OCI-LY1 (cell line): Measurements from ENCODE around the gene RPAIN.

Source experiments
- EZH2 ChIP-seq: fragments of 200-600 bp; sonication (generic), shearing (Covaris generic); IDR thresholded peaks from 2 replicates; pipeline ENCODE4 v1.8.0; 2017; ENCODE audit warnings: borderline replicate concordance, mixed run types, mild to moderate bottlenecking, antibody characterized with exemption, low read length, moderate library complexity, mixed read lengths
- TF ChIP-seq, protein P1 (sequence below): fragments of 200-600 bp; sonication (generic), shearing (Covaris generic); IDR thresholded peaks from 2 replicates; pipeline ENCODE4 v1.5.1; 2017; ENCODE audit warnings: mild to moderate bottlenecking, antibody characterized with exemption, low read length, moderate library complexity, mixed read lengths

DNA sequence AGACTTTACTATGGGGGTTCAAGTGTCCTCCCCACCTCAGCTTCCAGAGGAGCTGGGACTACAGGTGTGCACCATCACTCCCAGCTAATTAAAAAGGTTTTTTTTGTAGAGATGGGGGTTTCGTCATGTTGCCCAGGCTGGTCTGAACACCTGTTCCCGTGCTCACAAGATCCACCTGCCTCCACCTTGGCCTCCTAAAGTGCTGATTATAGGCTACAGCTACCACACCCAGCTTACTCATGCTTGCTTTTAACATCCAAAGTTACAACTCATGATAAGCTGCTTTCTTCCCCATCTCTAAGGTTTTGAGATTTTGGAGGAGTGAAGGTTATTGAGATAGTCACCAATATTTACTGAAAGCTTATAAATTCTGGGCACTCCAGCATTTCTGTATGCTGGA lies 3.1 kb upstream of the RPAIN start:
- no peak for TF ChIP-seq EZH2
- TF ChIP-seq, protein P1, sequence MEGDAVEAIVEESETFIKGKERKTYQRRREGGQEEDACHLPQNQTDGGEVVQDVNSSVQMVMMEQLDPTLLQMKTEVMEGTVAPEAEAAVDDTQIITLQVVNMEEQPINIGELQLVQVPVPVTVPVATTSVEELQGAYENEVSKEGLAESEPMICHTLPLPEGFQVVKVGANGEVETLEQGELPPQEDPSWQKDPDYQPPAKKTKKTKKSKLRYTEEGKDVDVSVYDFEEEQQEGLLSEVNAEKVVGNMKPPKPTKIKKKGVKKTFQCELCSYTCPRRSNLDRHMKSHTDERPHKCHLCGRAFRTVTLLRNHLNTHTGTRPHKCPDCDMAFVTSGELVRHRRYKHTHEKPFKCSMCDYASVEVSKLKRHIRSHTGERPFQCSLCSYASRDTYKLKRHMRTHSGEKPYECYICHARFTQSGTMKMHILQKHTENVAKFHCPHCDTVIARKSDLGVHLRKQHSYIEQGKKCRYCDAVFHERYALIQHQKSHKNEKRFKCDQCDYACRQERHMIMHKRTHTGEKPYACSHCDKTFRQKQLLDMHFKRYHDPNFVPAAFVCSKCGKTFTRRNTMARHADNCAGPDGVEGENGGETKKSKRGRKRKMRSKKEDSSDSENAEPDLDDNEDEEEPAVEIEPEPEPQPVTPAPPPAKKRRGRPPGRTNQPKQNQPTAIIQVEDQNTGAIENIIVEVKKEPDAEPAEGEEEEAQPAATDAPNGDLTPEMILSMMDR, result no peak
